ENCODE measurements around the gene OR51E2. TPM values are rescaled to one million over a fixed set of nuclear protein-coding genes. Genes with fewer than 3 reads are reported as not detected.

Gene OR51E2
- total RNA-seq, 6 experiments from 2014 or later = 0.09 to 0.32 (median 0.12) TPM; not detected in 2

DNA sequence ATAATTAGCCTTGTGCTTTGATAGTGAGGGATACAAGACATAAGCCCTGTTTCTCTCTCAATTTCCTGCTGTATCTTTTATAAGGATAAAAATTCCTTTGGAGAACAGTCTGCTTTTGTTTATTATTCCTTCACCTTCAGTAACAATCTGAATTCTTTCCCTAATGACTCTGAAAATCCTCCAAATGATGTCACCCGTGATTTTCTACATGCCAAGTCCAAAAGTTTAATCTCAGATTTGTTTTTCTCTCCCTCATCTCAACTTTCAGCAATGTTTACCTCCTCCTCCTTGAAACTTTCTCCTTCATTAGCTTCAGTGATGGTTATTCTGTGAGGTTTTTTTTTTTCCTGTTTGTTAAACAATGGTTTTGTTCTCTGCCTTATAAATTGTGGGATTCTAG, 2.2 kb downstream of the OR51E2 start:
- H3K4me3 Mint-ChIP-seq = no peak overlapping the region
- no peaks in the 10 kb centered on the region for H3K27me3 Mint-ChIP-seq (ENCODE audit: insufficient read depth)
- H3K9me3 Mint-ChIP-seq = peaks cover 11% of the 10 kb centered on the region
- no peaks in the 10 kb centered on the region for H3K4me1 Mint-ChIP-seq (ENCODE audit: low read depth)
- TF ChIP-seq, protein P1, sequence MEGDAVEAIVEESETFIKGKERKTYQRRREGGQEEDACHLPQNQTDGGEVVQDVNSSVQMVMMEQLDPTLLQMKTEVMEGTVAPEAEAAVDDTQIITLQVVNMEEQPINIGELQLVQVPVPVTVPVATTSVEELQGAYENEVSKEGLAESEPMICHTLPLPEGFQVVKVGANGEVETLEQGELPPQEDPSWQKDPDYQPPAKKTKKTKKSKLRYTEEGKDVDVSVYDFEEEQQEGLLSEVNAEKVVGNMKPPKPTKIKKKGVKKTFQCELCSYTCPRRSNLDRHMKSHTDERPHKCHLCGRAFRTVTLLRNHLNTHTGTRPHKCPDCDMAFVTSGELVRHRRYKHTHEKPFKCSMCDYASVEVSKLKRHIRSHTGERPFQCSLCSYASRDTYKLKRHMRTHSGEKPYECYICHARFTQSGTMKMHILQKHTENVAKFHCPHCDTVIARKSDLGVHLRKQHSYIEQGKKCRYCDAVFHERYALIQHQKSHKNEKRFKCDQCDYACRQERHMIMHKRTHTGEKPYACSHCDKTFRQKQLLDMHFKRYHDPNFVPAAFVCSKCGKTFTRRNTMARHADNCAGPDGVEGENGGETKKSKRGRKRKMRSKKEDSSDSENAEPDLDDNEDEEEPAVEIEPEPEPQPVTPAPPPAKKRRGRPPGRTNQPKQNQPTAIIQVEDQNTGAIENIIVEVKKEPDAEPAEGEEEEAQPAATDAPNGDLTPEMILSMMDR (IDR thresholded peaks at IDR 0.05) = no peak
- no peak for DNase-seq
- no peaks in the 10 kb centered on the region for H3K36me3 Mint-ChIP-seq (ENCODE audit: low read depth)
- no peak overlapping the region for H3K27ac Mint-ChIP-seq

DNA sequence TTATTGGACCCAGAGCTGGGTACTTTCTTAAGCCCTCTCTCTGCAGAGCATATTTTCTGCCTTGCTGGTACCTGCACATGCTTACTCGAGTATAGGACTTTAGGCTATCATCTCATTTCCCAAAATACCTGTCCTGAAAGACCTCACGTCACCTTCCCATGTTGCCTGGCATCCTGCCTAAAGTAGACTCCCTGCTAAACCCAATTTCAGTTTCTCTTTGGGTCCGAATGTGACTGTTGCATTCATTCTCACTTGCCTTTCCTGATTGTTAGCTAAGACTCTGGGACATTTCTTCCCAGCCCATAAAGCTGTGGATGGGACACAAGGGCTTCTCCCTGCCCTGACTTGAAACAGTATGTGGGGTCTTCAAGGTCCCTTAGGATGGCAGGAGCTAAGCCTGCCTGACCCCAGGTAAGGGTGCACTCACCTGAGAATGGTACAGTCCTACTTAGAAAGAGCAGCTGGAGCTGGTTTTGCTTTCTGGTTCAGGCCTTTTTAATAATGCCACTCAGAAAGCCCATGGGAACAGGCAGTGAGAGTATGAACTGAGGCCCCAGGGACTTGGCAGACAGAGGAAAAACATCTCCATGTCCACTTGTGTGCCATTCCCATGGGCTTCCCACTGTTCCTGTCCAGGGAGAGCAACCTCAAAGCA, 12.9 kb downstream of the OR51E2 start:
- H3K4me3 Mint-ChIP-seq = no peak overlapping the region
- DNase-seq = no peak
- TF ChIP-seq, protein P1 (IDR thresholded peaks at IDR 0.05) = no peak
- H3K9me3 Mint-ChIP-seq = peaks cover 11% of the 10 kb centered on the region
- H3K36me3 Mint-ChIP-seq (ENCODE audit: low read depth) = no peaks in the 10 kb centered on the region
- H3K27me3 Mint-ChIP-seq (ENCODE audit: insufficient read depth) = no peaks in the 10 kb centered on the region
- no peak overlapping the region for H3K27ac Mint-ChIP-seq
- no peaks in the 10 kb centered on the region for H3K4me1 Mint-ChIP-seq (ENCODE audit: low read depth)

DNA sequence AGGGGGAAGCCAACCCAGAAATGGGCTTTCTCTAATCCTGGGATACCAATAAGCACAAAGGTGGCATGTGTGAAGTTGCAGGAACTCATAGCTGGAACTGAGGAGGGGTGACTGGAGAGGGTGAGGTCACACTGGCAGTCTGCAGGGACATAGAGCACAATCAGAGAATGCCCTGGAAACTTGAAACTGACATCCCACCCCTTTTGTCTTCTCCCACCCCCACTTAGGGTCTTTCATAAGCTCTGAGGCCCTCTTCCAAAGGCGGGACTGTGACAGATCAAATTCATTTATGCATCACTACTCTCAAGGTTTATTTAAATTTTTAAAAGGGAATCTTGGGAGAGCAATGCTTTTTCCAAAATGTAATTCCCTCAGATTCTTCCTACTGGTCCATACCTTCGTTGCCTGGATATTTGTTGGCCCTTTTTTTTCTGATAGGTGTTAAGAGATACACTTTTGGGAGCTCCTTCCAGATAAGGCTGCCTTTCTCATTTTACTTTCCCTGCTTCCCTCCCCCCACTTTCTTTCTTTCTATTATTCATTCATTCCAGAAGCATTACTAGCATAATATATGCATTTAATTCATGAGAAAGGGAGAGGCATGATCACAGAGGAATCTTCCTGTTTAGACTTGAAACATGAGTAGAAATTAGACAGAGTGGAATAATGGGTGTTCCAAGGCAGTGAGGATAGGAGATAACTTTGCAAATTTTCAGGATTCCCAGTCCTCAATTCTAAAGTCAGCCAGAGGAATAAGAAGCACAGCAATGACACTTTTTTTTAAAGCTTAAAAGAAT, 14.8 kb downstream of the OR51E2 start:
- TF ChIP-seq, protein P1 (IDR thresholded peaks at IDR 0.05) = no peak
- H3K27ac Mint-ChIP-seq = no peak overlapping the region
- no peak overlapping the region for H3K4me3 Mint-ChIP-seq
- no peaks in the 10 kb centered on the region for H3K4me1 Mint-ChIP-seq (ENCODE audit: low read depth)
- H3K36me3 Mint-ChIP-seq (ENCODE audit: low read depth) = no peaks in the 10 kb centered on the region
- DNase-seq = no peak
- peaks cover 16% of the 10 kb centered on the region for H3K9me3 Mint-ChIP-seq
- no peaks in the 10 kb centered on the region for H3K27me3 Mint-ChIP-seq (ENCODE audit: insufficient read depth)

DNA sequence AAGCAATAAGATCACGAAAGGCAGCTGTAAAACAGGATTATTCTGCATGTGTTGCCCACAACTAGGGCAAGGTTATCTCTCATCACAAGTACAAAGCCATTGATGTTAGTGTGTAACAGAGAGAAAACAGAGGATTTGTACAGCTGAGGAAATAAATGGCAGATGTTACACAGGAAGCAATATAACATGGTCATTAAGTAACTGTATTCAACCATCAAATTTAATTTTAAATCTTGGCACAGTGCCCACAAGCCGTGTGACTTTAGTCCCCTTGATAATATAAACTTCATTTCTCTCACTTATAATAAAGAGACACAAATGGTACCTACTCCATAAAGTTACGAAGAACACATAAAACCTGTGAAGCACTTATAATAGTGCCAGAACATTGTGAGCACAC, 17.3 kb downstream of the OR51E2 start:
- Mint-ChIP-seq H3K9me3 (peaks cover 22% of the 10 kb centered on the region), H3K27me3 (ENCODE audit: insufficient read depth) (0 out of 2 replicates have a peak, but pooled peaks cover 2% of the 10 kb centered on the region), H3K27ac (no peak overlapping the region), H3K4me1 (ENCODE audit: low read depth) (no peaks in the 10 kb centered on the region), H3K4me3 (no peak overlapping the region), H3K36me3 (ENCODE audit: low read depth) (no peaks in the 10 kb centered on the region)
- no peak for DNase-seq
- TF ChIP-seq, protein P1 (IDR thresholded peaks at IDR 0.05) = no peak

DNA sequence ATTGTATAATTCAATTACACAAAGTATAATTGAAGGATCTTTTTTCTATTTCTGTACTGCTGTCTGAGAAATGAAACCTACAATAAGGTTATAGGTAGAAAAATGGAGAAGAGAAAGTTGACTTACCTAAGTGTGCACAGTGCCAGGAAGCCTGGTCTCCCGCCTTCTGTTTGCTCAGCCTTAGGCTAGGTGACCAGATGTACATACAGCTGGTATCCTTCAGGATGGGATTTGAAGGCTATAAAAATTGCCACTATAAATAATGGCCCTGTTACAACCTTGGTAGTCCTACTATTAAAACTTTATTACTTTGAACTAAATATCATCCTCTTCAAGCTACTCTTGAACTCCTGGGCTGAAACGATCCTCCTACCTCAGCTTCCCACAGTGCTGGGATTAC, 19.7 kb downstream of the OR51E2 start:
- no peak overlapping the region for H3K4me3 Mint-ChIP-seq
- H3K27me3 Mint-ChIP-seq (ENCODE audit: insufficient read depth) = 0 out of 2 replicates have a peak, but pooled peaks cover 2% of the 10 kb centered on the region
- no peaks in the 10 kb centered on the region for H3K36me3 Mint-ChIP-seq (ENCODE audit: low read depth)

More for the DNA sequence above, 19.7 kb downstream of the OR51E2 start:
- no peak for DNase-seq
- no peak overlapping the region for H3K27ac Mint-ChIP-seq
- H3K4me1 Mint-ChIP-seq (ENCODE audit: low read depth) = no peaks in the 10 kb centered on the region
- H3K9me3 Mint-ChIP-seq = peaks cover 26% of the 10 kb centered on the region
- TF ChIP-seq, protein P1 (IDR thresholded peaks at IDR 0.05) = no peak
